COR-L47 (cell line): ENCODE data around the gene VAMP5.
A peak's percentile ranks its signal among the peaks of the same experiment; 100 is the strongest.
"Not testable (repeated sequence)": the region's sequence is repeated elsewhere in the genome, so short reads cannot be mapped to it uniquely, and the experiment has no call there.

Experiments
- DNase-seq: peaks from one replicate; lab custom pipeline; 2025; lab: John Stamatoyannopoulos, UW

Gene VAMP5

DNA sequence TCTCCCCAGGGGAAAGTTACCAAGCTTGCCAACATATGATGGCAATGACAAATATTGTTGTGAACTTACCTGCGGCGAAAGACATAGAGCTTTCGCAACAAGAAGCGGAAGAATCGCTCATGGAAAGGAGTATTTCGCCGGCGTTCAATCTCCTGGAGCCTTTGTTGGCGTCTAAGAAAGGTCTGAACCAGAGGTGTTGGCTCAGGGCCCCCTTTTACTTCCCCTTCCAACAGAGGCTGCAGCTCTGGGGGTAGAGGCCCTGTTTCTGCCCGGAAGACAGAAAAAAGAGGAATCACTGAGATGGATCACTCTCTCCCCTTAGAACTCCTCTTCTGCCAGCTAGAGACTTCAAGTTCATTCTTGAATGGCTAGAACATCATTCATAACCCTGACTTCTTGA lies 33.7 kb upstream of the VAMP5 start:
- DNase-seq: no peak

DNA sequence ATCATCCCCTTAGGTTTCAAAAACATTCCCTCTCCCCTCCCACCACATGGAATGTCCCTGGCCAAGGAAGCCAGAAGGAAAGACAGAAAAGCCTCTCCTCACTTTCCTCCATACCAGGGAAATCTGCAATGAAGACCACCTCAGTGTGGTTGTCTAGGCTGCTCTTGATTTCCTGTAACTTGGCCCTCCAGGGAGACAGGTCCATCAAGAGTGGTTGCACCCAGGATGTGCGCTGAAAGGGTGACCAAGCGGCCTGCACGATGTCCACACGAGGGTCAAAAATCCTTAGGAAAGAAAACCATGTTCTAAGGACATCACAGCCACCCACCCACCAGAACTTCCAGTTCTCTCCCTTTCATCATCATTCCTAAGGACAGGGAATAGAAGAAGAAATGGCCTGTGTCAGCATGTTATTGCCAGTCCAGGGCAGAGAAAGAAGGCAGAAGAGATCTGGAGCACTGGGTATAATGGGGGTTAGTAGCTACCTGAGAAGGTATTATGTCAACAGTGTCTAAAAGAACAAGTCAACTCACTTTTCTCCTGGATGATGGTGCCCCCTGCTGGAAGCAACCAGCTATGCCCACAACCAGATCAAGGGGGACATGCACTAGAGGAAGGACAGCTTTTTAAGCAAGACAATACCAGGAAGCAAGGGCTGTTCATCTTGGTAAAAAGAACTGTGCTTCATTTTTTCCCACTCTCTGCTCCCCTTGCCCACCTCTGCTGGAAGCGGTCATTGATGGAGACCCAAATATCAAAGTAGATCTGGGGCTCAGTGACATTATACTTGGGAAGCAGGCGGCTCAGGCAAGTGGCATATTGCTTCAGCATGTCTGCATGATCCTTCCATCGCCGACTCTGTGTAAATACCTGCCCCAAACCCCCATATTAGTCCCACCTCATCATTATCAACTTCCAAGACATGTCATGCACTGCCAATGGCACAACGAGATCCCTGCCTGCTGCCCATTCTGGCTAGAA lies 32.2 kb upstream of the VAMP5 start:
- peak; percentile 59 for DNase-seq

DNA sequence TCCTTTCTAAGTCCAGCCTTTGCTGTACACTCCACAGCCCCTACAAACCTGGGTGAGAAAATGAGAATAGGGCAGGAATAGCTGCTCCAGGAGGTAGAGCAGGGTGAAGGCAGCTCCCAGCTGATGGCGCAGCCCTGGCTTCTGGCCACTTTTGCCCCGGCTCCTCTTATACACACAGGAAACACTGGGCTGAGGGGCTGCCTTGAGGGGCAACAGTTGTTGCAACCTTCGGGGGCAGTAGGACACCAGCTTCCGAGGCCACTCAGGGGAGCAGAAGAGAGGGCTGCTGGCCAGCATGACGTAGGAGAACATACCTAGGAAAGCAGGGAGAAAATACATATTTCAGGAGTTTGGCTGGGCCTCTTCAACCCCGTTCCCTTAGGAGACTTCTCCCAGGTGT lies 31.0 kb upstream of the VAMP5 start:
- DNase-seq: no peak

DNA sequence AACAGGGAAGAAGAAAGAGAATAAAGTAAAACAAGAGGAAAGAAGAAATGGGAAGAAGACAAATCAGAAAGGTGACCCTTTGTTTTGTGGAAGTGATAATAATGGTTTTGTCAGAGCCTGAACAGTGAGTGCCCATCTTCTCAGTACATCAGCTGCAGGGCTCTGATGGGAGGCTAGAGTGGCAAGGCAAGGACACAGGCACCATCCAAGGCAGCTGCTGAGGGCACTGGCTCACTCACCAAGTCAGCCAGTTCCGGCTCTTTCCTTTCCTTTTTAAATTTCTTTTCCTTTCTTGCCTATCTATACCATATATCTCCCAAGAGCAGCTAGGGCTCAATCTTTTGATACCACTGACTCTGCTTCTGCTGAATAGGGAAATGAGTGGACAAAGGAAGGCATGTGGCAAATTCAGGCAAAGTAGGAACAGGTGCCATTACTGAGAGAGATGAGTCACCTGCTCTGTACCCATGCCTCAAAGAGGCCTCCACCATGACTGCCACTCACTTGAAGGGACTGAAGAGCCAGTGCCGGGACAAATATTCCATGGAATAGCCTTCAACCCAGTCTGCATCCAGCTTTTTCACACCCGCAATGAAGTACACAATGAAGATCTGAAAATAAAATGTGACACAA lies 29.1 kb upstream of the VAMP5 start:
- DNase-seq: no peak

DNA sequence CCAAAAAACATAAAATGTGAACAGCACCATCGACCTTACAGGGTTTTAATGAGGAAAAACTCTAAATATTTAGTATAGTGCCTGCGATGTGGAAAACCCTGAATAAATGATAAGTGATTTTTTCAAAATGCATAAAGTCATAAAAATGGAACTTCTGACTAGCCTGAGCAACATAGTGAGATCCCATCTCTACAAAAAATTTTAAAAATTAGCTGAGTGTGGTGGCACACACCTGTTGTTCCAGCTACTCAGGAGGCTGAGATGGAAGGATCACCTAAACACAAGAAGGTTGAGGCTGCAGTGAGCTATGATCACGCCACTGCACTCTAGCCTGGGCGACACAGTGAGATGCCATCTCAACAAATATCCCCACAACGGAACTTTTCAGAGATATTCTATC lies 27.1 kb upstream of the VAMP5 start:
- no peak for DNase-seq

DNA sequence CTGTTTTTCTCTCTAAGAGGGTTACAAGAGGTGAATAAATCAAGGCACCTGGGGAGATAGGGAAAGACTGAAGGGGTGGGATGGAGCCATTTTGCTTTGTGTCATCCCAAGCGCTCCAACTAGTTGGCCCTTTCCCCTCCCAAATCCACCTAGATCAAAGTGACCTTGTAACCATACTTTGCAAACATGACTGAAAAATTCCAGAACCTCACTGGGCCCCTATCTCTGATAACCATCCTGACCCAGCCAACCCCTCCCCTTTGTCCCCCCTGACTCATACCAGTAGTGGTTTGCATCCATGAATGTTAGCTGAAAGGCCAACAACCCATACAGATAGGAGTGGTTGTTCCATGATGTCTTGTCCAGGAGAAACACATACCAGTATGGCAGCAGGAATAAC lies 26.1 kb upstream of the VAMP5 start:
- DNase-seq: no peak

DNA sequence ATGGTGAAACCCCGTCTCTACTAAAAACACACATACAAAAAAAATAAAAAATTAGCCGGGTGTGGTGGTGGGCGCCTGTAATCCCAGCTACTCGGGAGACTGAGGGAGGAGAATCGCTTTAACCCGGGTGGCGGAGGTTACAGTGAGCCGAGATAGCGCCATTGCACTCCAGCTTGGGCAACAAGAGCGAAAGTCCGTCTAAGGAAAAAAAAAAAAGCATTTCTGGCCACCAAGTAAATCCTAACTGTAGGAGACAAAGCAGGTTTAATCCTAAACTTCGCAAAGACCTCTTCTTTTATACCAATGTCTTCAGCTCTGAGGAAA lies 23.9 kb upstream of the VAMP5 start:
- not testable (repeated sequence) for DNase-seq

DNA sequence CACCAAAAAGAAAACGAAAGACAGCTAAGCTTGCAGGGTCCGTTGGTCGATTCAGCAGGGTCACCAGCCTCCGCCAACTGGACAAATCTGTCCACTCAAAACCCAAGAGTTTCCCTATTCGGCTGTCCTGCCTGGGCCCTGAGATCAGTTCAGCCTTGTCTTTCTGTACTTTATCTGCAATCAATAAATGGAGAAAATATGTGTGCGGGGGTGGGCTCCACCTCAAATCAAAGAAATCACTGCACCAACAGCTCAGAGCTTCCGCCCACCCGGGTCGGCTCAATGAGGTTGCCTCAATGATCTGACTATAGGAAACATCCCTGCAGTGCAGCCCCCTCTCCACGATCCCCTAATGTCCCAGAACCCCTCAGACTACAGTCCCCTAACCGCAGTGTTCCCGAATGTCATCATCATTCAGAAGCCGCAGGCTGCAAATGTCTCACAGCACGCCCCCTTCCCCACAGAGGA lies 23.4 kb upstream of the VAMP5 start:
- DNase-seq: no peak

DNA sequence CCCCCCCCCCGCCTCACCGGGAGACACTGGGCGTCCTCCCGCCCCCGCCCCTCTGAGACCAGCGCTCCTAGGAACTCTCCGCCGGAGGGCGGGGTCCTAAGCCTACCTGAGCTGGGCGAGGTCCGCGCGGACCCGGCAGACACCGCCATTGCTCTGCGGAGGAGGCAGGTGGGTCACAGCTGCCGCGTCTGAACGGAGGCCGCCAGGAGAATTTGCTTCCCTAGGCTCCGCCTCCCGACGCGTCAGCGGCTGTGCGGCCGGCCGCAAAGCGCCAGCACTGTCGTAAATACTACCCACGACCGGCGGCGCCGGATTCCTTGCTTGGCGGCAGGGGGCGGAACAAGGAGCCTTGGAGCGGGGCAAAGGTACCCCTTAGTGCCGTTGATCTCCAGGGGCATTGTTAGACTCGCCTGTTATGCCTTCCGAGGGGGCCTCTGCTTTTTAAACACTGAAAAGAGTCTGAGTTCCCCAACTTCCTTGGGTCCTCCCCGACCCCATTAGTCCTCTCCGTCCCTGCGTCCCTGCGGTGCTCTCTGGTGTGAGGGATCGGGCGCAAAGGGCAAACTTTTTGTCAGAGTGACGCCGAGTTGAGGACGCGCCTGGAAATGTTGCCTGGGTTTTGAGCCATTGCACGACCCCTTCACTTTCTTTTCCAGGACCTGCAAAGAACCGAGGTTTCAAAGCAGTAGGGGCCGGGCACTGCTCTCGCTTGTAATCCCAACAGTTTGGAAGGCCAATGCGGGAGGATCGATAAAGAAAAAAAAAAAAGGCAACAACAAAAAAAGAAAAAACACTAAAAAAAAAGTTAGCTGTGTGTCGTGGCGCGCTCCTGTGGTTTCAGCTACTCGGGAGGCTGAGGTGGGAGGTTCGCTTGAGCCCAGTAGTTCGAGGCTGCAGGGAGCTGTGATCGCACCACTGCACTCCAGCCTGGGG lies 22.7 kb upstream of the VAMP5 start, which contains the start of gene GGCX:
TSS of gene GGCX (minus strand) at position 214 of the 933 bp plus-strand sequence. CDS start at position 149, 65 bp downstream.
- peak; percentile 92 for DNase-seq

DNA sequence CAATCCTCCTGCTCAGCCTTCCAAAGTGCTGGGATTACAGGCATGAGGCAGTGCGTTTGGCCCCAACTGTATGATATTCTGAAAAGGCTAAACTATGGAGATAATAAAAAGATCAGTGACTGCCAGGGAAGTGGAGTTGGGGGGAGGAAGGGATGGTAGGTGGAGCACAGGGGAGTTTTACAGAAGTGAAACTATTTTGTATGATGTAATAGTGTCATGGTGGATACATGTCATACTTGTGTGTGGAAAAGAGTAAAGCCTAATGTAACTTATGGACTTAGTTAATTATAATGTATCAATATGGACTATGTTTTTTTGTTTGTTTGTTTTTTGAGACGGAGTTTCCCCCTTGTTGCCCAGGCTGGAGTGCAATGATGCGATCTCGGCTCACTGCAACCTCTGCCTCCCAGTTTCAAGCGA lies 20.1 kb upstream of the VAMP5 start:
- DNase-seq: no peak

DNA sequence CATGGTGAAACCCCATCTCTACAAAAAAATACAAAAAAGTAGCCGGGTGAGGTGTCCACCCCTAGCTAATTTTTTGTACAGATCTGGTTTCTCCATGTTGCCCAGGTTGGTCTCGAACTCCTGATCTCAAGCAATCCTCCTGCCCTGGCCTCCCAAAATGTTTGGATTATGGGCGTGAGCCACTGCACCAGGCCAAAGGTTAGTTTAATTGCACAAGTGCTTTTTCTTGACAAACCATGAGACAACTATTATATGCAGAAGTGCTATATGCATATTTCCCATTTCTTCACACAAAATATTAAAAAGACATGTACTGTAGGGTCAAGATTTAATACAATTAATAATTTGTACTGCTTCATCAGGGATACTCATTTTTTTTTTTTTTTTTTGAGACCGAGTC lies 18.0 kb upstream of the VAMP5 start:
- DNase-seq: no peak

DNA sequence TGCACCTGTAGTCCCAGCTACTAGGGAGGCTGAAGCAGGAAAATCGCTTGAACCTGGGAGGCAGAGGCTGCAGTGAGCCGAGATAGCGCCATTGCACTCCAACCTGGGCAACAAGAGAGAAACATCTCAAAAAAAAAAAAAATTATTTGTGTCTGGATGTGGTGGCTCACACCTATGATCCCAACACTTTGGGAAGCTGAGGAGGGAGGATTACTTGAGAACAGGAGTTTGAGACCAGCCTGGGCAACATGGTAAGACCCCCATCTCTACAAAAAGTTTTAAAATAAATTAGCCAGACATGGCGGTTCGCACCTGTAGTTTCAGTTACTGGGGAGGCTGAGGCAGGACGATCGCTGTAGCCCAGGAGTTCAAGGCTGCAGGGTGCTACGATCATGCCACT lies 8.5 kb upstream of the VAMP5 start:
- no peak for DNase-seq

DNA sequence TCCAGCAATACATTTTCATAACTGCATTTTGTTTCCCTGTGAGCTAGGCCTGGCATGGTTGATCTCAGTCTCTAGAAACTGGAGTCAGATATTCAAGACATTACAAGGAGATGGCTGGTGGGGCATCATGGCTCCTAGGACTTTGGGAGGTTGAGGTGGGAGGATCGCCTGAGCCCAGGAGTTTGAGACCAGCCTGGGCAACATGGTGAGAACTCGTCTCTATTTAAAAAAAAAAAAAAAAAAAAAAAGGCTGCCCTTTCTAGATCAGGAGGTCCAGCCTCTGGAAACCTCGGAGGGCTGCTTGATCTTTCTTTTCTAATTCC lies 7.2 kb upstream of the VAMP5 start:
- DNase-seq: no peak

DNA sequence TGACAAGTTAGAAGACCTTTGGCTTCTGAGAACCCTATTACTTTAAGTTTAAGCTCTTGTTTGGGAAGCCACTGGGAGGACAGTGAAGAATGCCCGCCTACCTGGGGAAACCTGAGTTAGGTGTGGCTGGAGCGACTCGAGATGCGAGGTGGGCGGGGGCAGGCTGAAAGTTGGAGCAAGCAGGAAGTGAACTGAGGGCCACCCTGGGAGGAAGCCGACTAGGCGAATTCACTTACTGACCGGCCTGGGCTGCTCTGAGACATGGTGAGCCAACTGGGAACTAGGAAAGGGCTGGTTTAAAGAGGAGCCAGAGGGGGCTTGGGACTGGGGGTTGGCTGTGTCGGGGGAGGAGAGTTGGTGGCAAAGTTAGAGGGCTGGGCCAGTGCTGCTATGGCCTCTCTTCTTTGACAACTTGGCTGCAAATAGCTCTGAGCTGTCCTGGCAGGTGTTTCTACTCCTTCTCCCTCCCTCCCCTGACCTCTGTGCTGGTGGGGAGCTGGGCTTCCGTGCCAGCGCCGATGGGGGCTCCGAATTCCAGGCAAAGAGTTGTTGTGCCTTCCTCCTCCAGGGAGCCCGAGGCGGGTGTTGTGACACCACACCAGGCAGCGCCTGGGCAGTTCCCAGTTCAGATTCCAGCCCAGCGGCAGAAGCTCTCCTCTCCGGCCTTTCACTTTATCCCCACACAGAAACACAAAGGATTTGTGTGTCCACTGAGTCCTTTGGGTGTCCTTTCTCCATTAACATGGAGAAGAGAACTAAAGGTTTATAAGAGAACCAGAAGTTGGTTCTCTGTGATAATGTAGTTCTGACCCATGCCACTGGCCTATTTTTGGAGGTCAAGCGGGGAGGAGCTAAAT lies 6.6 kb upstream of the VAMP5 start, which contains the start of gene VAMP8:
TSS of gene VAMP8 (plus strand) at position 201 of the 857 bp plus-strand sequence. CDS start at position 262, 61 bp downstream.
- DNase-seq: no peak

DNA sequence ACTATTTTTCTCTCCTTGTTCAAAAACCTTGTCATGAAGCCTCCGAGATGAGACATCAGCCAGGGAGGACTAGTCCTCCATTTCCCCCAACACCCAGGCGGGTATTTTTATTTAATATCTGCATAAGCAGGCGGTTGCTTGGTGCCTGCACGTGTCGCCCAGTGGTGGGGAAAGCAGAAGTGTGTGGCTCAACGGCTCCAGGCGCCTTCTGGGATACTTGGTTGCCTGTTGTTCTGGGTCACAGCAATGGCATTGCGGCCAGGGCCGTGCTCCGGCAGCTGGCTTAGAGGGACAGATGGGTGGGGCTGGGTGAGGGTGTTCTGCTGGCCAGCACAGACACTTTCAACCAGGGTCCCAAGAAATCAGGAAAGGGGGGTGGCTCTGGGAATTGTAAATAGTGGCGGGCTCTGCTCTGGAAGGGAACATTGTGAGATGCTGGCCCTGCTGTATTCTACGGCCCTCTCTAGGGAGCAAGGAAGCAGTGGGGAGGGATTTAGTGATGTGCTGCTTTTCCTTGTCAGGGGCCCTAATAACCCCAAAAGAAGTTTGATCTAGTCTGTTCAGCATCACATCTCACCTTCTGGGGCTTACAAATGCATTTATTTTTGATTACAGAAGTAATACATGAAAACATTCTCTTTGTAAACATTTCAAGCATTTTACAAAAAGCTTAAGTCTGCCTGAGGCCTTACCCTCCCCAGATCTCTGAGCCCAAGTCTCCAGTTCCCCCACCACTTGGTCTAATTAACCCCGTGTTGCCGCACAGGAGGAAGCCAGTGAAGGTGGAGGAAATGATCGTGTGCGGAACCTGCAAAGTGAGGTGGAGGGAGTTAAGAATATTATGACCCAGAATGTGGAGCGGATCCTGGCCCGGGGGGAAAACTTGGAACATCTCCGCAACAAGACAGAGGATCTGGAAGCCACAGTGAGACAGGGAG lies 5.7 kb upstream of the VAMP5 start:
- DNase-seq: no peak

DNA sequence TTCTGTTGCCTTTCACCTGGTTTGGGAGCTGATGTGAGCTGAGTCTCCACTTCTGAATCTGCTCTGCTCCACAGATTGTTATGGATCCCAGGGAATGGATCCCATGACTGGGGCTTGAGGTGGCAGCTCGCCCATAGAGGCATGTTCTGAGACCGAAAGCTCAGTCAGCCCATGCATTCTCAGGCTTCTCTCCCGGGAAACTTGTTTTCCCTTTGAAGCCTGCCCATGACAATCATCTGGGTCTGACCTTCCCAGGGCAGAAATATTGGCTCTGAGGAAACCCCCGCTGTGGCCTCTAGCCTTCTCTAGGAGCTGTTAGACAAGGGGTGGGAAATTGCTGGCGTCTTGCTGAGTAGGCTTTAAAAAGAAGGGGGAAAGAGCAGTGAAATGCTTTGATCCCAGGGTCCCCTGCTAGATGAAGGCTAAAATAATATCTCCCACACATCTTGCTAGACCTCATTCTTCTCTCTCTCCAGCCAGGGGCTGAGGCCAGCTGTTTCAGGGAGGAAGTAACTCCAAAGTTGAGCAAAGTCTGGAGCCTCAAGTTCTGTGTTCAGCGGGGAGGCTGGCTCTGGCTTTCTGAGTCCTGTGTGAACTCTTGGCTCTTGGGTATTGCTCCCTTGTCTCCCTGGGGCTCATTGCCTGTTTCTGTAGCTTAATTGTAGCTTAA lies 4.8 kb upstream of the VAMP5 start:
- no peak for DNase-seq

DNA sequence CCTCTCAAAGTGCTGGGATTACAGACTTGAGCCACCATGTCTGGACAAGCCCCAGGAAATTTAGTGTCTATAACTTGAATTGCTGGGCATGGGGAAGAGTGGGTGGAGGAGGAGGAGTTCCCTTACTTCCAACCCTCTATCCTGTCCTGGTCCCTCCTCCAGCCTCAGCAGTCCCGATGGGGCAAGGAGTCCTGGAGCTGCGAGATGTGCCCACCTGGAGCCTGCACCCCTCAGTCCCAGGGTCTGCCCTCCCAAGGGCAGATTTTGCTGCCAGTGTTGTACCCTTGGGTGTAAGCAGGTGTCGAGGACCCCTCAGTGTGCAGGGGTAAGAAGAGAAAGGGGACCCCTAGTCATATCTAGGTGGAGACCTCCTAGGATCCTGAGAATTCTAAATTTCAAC lies 4.0 kb upstream of the VAMP5 start:
- no peak for DNase-seq

DNA sequence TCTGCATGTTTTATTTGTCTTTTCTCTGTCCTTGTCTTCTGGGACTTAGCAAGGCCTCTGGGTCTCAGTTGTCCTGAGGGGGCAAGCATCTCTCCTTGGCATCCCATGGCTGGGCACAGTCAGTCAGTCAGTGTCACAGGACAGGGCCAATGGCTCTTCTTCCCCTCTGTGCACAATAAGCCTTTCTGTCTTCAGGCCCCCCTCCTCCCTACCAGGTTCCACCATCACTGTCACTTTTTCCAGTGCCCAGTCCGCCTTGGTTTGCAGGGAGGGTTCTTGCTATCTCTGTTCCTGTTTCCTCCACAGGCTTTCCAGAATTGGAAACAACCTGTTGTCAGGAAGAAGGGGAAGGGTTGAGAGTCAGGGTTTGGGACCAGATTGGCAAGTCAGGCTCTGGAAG lies 1.7 kb upstream of the VAMP5 start:
- DNase-seq: no peak

DNA sequence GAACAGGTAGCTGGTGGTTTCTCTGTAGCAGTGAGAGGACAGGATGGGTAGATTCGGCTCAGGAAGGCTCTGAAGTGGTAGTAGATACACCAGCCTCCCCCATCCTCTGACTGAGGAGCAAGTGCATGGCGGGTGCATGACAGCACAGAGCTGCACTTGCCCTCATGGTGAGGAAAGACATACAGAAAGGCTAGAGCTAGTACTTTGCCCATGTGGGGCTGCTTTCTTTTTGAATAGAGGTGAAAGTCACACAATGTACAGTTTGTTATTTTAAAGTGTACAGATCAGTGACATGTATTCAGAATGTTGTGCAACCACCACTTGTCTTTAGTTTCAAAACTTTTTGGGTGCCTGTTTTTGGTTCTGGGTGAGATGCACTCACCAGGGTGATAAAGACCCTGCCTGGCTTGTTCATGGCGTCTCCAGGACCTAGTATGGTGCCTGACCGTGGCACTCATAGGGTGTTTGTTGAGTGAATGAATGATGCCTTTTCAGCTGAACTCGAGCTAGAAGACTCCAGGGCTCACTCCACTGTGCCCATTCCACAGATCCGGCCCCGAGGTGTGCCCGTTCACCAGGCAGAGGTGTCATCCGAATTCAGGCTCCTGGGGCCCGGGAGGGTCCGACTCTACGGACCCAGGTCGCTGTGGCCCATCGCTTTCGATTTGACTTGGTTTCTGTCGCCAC lies 421 bp upstream of the VAMP5 start:
- no peak for DNase-seq
